Trophoblast cell (in vitro differentiated cells and primary cell): Measurements from ENCODE around the gene PIK3IP1.
"Not testable (repeated sequence)": the region's sequence is repeated elsewhere in the genome, so short reads cannot be mapped to it uniquely, and the experiment has no call there.

Experiments used
- DNase-seq, 2 donors: peaks; one replicate each; pipeline ENCODE4 v3.0.0-alpha.2; 2016
- H2AFZ ChIP-seq: 2 replicates; pipeline ENCODE4 v1.6.1; 2013; ENCODE audit warnings: low read length, moderate library complexity, mild to moderate bottlenecking; ENCODE audit not compliant: insufficient read depth, poor library complexity
- H2AK5ac ChIP-seq: 2 replicates; pipeline ENCODE4 v1.6.1; 2013; ENCODE audit warnings: mild to moderate bottlenecking, low read length
- H2BK120ac ChIP-seq: 2 replicates; pipeline ENCODE4 v1.6.1; 2013; ENCODE audit warnings: low read length, mild to moderate bottlenecking, moderate library complexity; ENCODE audit not compliant: insufficient read depth, poor library complexity
- H2BK12ac ChIP-seq: 2 replicates; pipeline ENCODE4 v1.6.1; 2013; ENCODE audit warnings: mild to moderate bottlenecking, low read length, moderate library complexity
- H2BK5ac ChIP-seq: 2 replicates; pipeline ENCODE4 v1.6.1; 2013; ENCODE audit warnings: low read length, low read depth, moderate library complexity, mild to moderate bottlenecking; ENCODE audit not compliant: poor library complexity
- H3K14ac ChIP-seq: 2 replicates; pipeline ENCODE4 v1.6.1; 2013; ENCODE audit warnings: mild to moderate bottlenecking, low read length
- H3K18ac ChIP-seq: 2 replicates; pipeline ENCODE4 v1.6.1; 2013; ENCODE audit warnings: mild to moderate bottlenecking, low read length
- H3K23ac ChIP-seq: 2 replicates; pipeline ENCODE4 v1.6.1; 2013; ENCODE audit warnings: low read length
- H3K27ac ChIP-seq: 2 replicates; pipeline ENCODE4 v1.5.1; 2013; ENCODE audit warnings: low read depth, mild to moderate bottlenecking, inconsistent platforms, low read length, moderate library complexity
- H3K27me3 ChIP-seq: 2 replicates; pipeline ENCODE4 v1.6.1; 2013; ENCODE audit warnings: inconsistent platforms, mild to moderate bottlenecking, low read length, moderate library complexity; ENCODE audit not compliant: insufficient read depth
- H3K36me3 ChIP-seq, 2 experiments: 1 replicate in 1 of 2; 2 replicates in 1 of 2; pipeline ENCODE4 v1.6.1; 2013; ENCODE audit warnings: low read length in 2 of 2, mild to moderate bottlenecking in 2 of 2, moderate library complexity in 1 of 2; ENCODE audit not compliant: insufficient read depth in 2 of 2, control insufficient read depth in 1 of 2
- H3K4ac ChIP-seq: 2 replicates; pipeline ENCODE4 v1.6.1; 2013; ENCODE audit warnings: low read depth, mild to moderate bottlenecking, low read length, moderate library complexity
- H3K4me1 ChIP-seq, 2 experiments: 1 replicate in 1 of 2; 2 replicates in 1 of 2; pipeline ENCODE4 v1.6.1; 2013; ENCODE audit warnings: low read length in 2 of 2, mild to moderate bottlenecking in 2 of 2, moderate library complexity in 1 of 2; ENCODE audit not compliant: insufficient read depth in 2 of 2, control insufficient read depth in 1 of 2
- H3K4me2 ChIP-seq: 2 replicates; pipeline ENCODE4 v1.6.1; 2013; ENCODE audit warnings: inconsistent platforms, mild to moderate bottlenecking, low read length, moderate library complexity
- H3K4me3 ChIP-seq: 2 replicates; pipeline ENCODE4 v1.5.1; 2013; ENCODE audit warnings: mild to moderate bottlenecking, low read depth, low read length, inconsistent platforms
- H3K79me1 ChIP-seq: one replicate; pipeline ENCODE4 v1.6.1; 2013; ENCODE audit warnings: low read length
- H3K79me2 ChIP-seq: 2 replicates; pipeline ENCODE4 v1.6.1; 2013; ENCODE audit warnings: low read length, mild to moderate bottlenecking; ENCODE audit not compliant: control insufficient read depth, insufficient read depth, poor library complexity
- H3K9ac ChIP-seq: 2 replicates; pipeline ENCODE4 v1.6.1; 2013; ENCODE audit warnings: mild to moderate bottlenecking, low read length
- H3K9me3 ChIP-seq: 2 replicates; pipeline ENCODE4 v1.6.1; 2013; ENCODE audit warnings: low read depth, mild to moderate bottlenecking, control low read depth, inconsistent platforms, low read length; ENCODE audit not compliant: insufficient read depth
- H4K12ac ChIP-seq: 2 replicates; pipeline ENCODE4 v1.6.1; 2013; ENCODE audit warnings: low read depth, mild to moderate bottlenecking, low read length, moderate library complexity
- H4K8ac ChIP-seq: 2 replicates; pipeline ENCODE4 v1.6.1; 2013; ENCODE audit warnings: low read depth, mild to moderate bottlenecking, low read length, moderate library complexity
- H4K91ac ChIP-seq: one replicate; pipeline ENCODE4 v1.6.1; 2013; ENCODE audit warnings: low read depth, mild to moderate bottlenecking, low read length, moderate library complexity
- WGBS: extraction: QIAGEN DNeasy Blood & Tissue Kit; methylation state at CpG from one replicate; pipeline ENCODE4 v1.1.7; 2013; ENCODE audit warnings: missing lambda C conversion rate; ENCODE audit not compliant: insufficient read length, insufficient coverage; ENCODE audit errors: extremely low coverage; 5-methylcytosine and 5-hydroxymethylcytosine counted together

Gene PIK3IP1

DNA sequence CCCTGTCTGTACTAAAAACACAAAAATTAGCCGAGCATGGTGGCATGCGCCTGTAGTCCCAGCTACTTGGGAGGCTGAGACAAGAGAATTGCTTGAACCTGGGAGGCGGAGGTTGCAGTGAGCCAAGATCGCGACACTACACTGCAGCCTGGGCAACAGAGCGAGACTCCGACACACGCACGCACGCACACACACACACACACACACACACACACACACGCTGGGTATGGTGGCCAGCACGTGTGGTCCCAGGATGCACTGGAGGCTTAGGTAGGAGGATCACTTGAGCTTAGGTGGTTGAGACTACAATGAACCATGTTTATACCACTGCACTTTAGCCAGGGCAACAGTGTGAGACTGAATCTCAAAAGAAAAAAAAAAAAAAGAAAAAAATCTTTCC is 46.3 kb downstream of the PIK3IP1 start:
- H3K27ac ChIP-seq, H3K9me3 ChIP-seq, H3K36me3 ChIP-seq, DNase-seq, H4K8ac ChIP-seq, H3K4me3 ChIP-seq, H3K23ac ChIP-seq, H4K12ac ChIP-seq, H3K27me3 ChIP-seq, H3K4me2 ChIP-seq, H2AFZ ChIP-seq, H3K9ac ChIP-seq: not testable (repeated sequence)
- Histone ChIP-seq H3K79me2 (peaks cover 23% of the 10 kb centered on the region), H3K14ac (peak overlapping the region; percentile 56), H2BK120ac (peak overlapping the region; percentile 4), H4K91ac (peak overlapping the region; percentile 71), H3K4me1 (peaks cover 44 to 58% of the 10 kb centered on the region in 2 experiments), H3K4ac (peak overlapping the region; percentile 13), H3K18ac (peak overlapping the region; percentile 60), H3K79me1 (peaks cover 61% of the 10 kb centered on the region), H2BK5ac (peak overlapping the region; percentile 23), H2AK5ac (peak overlapping the region; percentile 65), H2BK12ac (peak overlapping the region; percentile 56)
- no CpG with 5 or more reads among the region's 12 CpGs for WGBS

DNA sequence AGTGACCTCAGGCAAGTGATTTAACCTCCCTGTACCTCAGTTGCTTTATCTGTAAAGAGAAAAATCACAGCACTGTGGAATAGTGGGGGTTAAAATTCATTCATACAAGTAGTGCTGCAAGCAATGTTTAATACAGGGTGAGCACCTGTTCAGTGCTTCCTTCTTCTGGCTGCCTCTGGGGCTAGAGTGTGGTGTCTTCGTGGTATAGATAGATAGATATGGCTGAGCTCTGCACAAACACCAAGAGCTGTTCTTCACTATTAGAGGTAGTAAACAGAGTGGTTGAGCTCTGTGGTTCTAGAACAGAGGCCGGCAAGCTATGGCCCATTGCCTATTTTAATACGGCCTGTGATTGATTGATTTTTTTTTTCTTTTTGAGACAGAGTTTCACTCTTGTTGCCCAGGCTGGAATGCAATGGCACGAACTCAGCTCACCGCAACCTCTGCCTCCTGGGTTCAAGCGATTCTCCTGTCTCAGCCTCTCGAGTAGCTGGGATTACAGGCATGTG is 47.3 kb downstream of the PIK3IP1 start:
- peaks cover 19% of the 10 kb centered on the region for H3K79me2 ChIP-seq
- no peaks in the 10 kb centered on the region for H3K27me3 ChIP-seq
- WGBS, result no CpG with 5 or more reads among the region's 7 CpGs
- peaks cover 58% of the 10 kb centered on the region for H3K79me1 ChIP-seq
- H3K27ac ChIP-seq, result peak overlapping the region; percentile 99
- DNase-seq, result no peak
- H2AK5ac ChIP-seq, result peak overlapping the region; percentile 51
- peak overlapping the region; percentile 67 for H3K14ac ChIP-seq
- H3K4me1 ChIP-seq, result peaks cover 37 to 50% of the 10 kb centered on the region in 2 experiments
- peak overlapping the region; percentile 96 for H4K91ac ChIP-seq
- H3K9me3 ChIP-seq, result no peaks in the 10 kb centered on the region
- H4K12ac ChIP-seq, result no peak overlapping the region
- H3K4me3 ChIP-seq, result no peak overlapping the region
- peak overlapping the region; percentile 80 for H3K4ac ChIP-seq
- no peak overlapping the region for H3K9ac ChIP-seq
- H3K23ac ChIP-seq, result no peak overlapping the region
- peak overlapping the region; percentile 98 for H2BK5ac ChIP-seq
- H2AFZ ChIP-seq, result no peak overlapping the region
- no peaks in the 10 kb centered on the region for H3K36me3 ChIP-seq
- H2BK12ac ChIP-seq, result peak overlapping the region; percentile 70
- peak overlapping the region; percentile 30 for H4K8ac ChIP-seq
- H3K4me2 ChIP-seq, result no peak overlapping the region
- no peak overlapping the region for H3K18ac ChIP-seq
- peak overlapping the region; percentile 95 for H2BK120ac ChIP-seq

DNA sequence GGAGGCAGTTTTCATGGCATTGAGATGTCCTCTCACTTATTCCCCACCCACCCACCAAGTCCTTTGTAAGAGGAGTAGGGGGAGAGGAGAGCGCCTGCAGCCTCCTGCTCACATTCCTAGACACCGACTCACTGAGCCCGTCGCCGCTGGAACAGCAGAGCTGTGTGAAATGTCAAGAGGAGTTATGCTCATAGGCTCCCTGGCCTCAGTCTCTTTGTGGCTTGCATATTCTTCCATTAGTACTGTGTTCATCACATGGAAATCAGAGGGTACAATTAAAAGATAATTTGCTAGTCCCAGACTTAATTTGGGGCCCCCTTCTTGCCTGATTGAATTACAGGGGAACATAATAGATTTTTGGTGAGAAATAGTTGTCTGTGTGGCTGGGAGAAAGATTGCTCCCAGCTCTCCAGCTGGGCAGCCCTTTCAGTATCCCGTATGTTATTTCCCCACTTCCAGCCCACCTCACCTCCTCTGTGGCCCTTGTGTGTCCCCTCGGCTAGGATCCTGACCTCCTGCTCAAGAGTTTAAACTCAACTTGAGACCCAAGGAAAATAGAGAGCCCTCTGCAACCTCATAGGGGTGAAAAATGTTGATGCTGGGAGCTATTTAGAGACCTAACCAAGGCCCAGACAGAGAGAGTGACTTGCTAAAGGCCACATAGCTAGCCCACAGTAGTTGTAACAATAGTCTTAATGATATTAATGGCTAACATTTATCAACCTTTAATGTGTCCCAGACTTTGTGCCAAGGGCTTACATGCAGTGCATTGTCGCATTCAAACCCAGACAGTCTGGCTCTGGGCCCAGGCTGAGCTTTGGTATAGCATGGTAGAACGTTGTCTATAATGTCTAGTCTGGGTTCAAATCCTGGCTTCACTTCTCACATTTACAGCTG is 48.0 kb downstream of the PIK3IP1 start:
- Histone ChIP-seq H4K8ac (peak overlapping the region; percentile 81), H3K27ac (peak overlapping the region; percentile 99), H4K91ac (peak overlapping the region; percentile 96), H2AFZ (no peak overlapping the region), H3K18ac (peak overlapping the region; percentile 83), H2BK12ac (peak overlapping the region; percentile 70), H2BK120ac (peak overlapping the region; percentile 95), H2AK5ac (peak overlapping the region; percentile 69), H3K79me1 (peaks cover 54% of the 10 kb centered on the region), H3K79me2 (peaks cover 15% of the 10 kb centered on the region), H3K14ac (peak overlapping the region; percentile 67), H4K12ac (no peak overlapping the region), H3K23ac (no peak overlapping the region), H3K4me2 (peak overlapping the region; percentile 46), H3K36me3 (no peaks in the 10 kb centered on the region), H3K9me3 (no peaks in the 10 kb centered on the region), H3K27me3 (no peaks in the 10 kb centered on the region), H3K9ac (no peak overlapping the region), H3K4me3 (no peak overlapping the region), H3K4ac (peak overlapping the region; percentile 80), H2BK5ac (peak overlapping the region; percentile 98), H3K4me1 (peaks cover 37 to 48% of the 10 kb centered on the region in 2 experiments)
- no CpG with 5 or more reads among the region's 9 CpGs for WGBS
- peak; percentile 83 to 84 for DNase-seq

DNA sequence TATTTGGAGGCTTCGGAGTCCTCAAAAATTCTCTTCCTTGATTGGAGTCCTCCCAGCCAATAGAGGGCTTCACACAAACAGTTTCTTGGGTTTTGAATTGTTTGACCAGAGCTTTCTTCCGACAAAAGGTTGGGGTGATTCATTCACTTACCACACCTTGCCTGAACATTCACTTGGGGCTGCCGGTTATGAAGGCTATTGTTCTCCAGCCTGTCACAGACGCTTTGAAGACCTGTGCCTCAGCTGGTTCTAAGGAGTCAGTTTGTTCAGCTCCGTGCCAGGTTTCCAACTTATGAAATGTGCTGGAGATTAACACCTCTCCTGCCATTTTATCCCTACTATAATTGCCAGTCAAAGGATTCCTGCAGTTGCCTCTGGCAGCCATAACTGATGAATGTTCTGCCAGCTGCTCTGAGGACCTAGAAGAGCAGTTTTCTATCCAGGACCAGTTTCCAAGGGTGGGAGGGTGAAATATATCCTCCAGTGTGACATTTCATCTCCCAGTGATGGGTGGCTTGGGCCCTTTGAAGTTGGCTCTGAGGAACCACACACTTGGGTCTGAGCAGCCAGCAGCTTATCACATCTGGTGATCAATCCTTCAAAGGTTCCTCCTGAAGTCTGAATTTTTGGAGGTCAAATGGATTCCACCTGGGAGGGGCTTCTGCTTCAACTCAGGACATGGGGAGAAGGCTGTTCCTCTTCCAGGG is 48.8 kb downstream of the PIK3IP1 start:
- H3K36me3 ChIP-seq, result no peaks in the 10 kb centered on the region
- H3K79me2 ChIP-seq, result peaks cover 7% of the 10 kb centered on the region
- peak overlapping the region; percentile 99 for H2AK5ac ChIP-seq
- no CpG with 5 or more reads among the region's 5 CpGs for WGBS
- no peaks in the 10 kb centered on the region for H3K27me3 ChIP-seq
- peaks cover 37 to 49% of the 10 kb centered on the region in 2 experiments for H3K4me1 ChIP-seq
- H3K9ac ChIP-seq, result no peak overlapping the region
- no peak overlapping the region for H3K23ac ChIP-seq
- H2BK5ac ChIP-seq, result peak overlapping the region; percentile 96
- H2AFZ ChIP-seq, result peak overlapping the region; percentile 50
- H2BK12ac ChIP-seq, result peak overlapping the region; percentile 99
- peak; percentile 43 to 49 for DNase-seq
- peak overlapping the region; percentile 94 for H4K91ac ChIP-seq
- peak overlapping the region; percentile 46 for H3K4me2 ChIP-seq
- peaks cover 46% of the 10 kb centered on the region for H3K79me1 ChIP-seq
- H4K8ac ChIP-seq, result peak overlapping the region; percentile 88
- peak overlapping the region; percentile 92 for H3K4ac ChIP-seq
- no peaks in the 10 kb centered on the region for H3K9me3 ChIP-seq
- H2BK120ac ChIP-seq, result peak overlapping the region; percentile 95
- no peak overlapping the region for H3K4me3 ChIP-seq
- H3K18ac ChIP-seq, result peak overlapping the region; percentile 92
- peak overlapping the region; percentile 13 for H4K12ac ChIP-seq
- peak overlapping the region; percentile 98 for H3K27ac ChIP-seq
- H3K14ac ChIP-seq, result peak overlapping the region; percentile 67
